ENCODE measurements around the gene MYL5.
"Not testable (repeated sequence)": the region's sequence is repeated elsewhere in the genome, so short reads cannot be mapped to it uniquely, and the experiment has no call there.

MYL5 gene

GRCh38 chr4:636628-637159 lies 37.6 kb upstream of the MYL5 start:
- DNase-seq = no peak

DNA sequence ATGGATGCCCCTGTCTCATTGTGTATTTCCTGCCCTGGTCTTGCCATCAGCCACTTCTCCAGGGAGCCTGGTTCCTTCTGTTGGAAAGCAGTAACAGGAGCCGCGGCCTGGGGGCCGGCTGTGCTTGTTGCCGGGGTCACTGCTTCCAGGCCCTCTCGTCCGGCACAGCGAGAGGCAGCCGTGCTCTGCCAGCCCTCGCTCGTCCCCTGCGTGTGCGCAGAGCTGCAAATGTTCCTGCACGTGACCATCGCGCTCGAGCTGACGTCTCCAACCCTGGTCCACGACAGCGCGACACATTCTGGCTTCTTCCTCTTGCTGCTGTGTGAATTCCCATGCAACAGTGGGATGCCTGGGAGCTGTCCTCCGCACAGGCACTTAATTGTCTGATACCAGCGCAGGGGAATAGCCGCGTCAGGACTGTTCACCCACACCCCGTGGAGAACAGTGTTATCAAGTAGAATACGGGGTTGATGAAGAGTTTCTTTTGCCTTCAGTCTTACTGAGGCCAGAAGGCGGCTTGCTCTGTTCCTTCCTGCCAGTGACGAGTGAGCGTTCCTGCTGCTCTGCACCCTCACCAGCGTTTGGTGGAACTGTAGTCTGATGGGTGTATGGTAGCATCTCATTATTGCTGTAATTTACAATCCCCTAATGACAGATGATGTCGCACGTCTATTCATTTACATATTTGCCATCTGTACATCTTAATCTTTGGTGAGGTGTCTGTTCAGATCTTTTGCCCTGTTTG lies 36.6 kb upstream of the MYL5 start:
- DNase-seq = no peak

DNA sequence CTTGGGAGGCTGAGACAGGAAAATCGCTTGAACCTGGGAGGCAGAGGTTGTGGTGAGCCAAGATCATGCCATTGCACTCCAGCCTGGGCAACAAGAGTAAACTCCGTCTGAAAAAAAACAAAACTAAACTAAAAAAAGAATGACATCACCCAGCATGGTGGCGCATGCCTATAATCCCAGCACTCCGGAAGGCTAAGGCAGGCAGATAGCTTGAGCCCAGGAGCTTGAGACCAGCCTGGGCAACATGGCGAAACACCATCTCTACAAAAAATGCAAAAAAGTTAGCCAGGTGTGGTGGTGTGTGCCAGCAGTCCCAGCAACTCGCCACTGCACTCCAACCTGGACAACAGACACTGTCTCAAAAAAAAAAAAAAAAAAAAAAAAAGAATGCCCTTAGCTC lies 32.0 kb upstream of the MYL5 start:
- DNase-seq = not testable (repeated sequence)

DNA sequence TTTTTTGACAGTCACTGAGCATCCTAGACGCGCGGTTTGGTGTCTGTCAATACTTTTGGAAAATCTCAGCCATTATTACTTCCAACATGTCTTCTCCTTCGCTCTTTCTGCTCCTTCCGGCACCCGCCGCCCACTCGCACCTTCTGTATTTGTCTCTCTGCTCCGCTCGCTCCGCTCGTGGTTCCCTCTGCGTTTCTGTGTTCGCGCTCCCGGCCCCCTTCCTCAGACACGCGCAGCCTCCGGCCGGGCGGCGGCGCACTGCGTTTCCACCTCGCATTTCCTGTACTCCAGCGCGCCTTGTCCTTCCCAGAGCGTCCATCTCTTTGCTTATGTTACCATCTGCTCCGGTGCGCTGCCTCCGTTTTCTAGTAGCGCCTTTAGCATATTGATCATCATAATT lies 27.9 kb upstream of the MYL5 start:
- no peak for DNase-seq

DNA sequence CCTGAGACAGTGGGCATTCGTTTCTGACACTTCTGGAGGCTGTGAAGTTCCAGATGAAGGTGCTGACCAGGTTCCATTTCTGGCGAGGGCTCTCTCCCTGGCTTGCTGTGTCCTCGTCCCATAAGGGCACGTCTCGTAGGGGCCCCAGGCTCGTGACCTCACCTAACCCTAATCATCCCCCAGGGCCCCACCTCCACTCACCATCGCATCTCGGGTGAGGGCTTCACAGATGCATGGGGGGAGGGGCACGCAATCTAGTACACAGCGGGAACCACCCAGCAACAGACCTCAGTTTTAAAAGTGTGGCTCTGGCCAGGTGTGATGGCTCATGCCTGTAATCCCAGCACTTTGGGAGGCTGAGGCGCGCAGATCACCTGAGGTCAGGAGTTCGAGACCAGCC lies 26.9 kb upstream of the MYL5 start:
- DNase-seq = no peak

GRCh38 chr4:648579-649292 lies 25.6 kb upstream of the MYL5 start:
- DNase-seq = no peak

DNA sequence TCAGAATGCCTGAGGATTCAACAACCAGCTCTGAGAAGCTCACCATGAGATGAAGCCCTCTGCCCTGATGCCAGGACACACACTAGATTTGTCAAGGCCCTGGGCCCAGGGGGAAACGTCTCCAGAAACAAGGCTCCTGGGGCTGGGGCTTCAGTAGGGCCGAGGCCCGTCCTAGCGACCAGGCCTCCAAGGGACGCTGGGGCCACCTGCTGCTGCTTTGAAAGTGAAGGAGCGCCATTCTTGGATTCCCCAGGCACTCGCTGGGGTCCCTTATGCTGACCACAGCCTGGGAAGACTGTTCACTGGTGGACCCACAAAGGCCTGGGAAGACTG lies 25.1 kb upstream of the MYL5 start:
- DNase-seq = no peak

- no peak for DNase-seq
Measured at GRCh38 chr4:649751-650310, 24.5 kb upstream of the MYL5 start.

DNA sequence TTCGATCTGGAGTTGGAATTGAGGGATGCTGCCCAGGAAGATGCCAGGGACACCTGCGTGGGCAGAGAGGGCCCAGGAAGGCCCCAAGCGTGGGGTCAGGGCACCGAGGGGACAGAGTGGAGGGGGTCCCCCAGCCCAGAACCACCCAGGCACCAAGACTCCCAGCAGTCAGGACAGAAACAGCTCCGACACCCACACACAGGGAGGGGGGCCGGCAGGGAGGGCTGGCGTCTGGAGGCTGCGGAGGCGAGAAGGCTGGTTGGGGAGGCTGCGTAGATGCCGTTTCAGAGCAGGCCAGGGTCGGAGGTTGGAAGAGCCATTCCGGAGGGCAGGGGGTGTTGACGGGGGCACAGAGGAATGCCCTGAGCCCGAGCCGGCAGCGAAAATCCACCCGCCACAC lies 23.9 kb upstream of the MYL5 start:
- no peak for DNase-seq

DNA sequence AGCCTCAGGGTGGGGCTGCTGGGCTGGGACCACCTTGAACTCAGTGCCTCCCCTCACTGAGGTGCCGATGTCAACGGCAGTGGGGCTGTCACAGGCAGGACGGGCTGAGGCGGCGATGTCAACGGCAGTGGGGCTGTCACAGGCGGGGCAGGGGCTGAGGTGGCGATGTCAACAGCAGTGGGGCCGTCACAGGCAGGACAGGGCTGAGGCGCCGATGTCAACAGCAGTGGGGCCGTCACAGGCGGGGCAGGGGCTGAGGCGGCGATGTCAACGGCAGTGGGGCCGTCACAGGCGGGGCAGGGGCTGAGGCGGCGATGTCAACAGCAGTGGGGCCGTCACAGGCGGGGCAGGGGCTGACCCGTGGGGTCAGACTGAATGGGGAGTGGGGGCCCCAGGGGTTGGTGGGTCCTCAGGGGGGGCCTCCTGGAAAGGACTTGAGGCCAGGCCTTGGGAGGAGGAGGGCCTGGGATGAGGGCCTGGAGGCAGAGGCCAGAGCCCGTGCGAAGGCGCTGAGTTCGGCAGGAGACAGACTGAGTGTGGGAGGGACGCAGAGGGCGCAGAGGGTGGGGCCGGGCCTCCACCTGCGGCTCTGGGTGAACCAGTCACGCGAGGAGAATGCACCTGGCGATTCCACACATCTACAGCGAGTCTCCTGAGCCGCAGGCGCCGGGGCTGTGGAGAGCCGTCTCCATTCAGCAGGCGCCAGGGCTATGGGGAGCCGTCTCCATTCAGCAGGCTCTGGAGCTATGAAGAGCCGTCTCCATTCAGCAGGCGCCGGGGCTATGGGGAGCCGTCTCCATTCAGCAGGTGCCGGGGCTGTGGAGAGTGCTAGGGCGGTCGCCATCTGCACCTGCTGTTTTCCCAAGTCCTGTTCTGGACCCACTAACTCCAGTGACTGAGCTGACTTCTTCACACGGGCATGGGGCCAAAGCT lies 23.1 kb upstream of the MYL5 start:
- no peak for DNase-seq

GRCh38 chr4:651884-652642 lies 22.3 kb upstream of the MYL5 start:
- DNase-seq = no peak

GRCh38 chr4:653080-653821 lies 21.1 kb upstream of the MYL5 start:
- DNase-seq = no peak

DNA sequence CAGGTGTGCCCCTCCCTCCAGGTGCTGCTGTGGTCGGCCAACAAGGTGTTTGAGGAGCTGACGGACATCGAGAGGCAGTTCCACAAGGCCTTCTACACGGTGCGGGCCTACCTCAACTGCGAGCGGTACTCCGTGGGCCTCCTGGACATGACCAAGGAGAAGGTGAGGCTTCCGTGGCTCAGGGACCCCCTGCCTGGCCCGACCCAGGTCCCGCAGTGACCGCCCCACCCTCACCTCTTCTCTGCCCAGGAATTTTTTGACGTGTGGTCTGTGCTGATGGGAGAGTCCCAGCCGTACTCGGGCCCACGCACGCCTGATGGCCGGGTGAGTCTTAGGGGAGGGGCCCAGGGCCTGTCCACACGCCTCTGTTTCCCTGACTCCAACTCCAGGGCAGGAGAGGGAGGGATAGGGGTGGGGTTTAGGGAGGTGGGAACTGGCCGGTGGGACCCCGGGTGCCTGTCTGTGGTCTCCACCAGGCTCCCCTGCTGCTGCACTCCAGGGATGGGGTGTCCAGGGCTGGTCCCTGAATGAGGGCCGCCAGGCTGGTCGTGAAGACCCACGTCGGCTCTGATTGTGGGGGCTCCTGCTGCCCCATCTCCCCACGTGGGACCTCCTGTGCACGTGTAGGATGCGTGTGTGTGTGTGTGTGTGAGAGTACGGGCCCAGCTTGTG lies 20.4 kb upstream of the MYL5 start:
- DNase-seq = no peak

- no peak for DNase-seq
Measured at GRCh38 chr4:654503-654845, 19.9 kb upstream of the MYL5 start.

GRCh38 chr4:654871-655463 lies 19.4 kb upstream of the MYL5 start:
- DNase-seq = no peak

GRCh38 chr4:655464-656151 lies 18.7 kb upstream of the MYL5 start:
- DNase-seq = no peak

GRCh38 chr4:656436-657337 lies 17.7 kb upstream of the MYL5 start:
- no peak for DNase-seq

DNA sequence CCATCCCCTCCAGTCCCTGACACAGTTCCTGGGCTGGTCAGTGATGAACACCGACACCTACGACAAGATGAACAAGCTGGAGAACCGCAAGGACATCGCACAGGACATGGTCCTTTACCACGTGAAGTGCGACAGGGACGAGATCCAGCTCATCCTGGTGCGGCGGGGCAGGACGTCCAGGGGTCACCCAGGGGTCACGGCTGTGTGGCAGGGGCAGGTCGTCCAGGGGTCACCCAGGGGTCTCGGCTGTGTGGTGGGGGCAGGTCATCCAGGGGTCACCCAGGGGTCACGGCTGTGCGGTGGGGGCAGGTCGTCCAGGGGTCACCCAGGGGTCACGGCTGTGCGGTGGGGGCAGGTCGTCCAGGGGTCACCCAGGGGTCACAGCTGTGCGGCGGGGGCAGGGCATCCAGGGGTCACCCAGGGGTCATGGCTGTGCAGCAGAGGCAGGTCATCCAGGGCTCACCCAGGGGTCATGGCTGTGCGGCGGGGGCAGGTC lies 17.0 kb upstream of the MYL5 start:
- DNase-seq = no peak

Measured in hematopoietic multipotent progenitor cell treated with erythropoietin and hydrocortisone succinate and interleukin-3 and kit ligand, for 4 days (in vitro differentiated cells).